ENCODE measurements around the gene RSU1.
"Not testable (repeated sequence)": the region's sequence is repeated elsewhere in the genome, so short reads cannot be mapped to it uniquely, and the experiment has no call there.

Gene RSU1

GRCh38 chr10:16773334-16773733 lies 43.9 kb downstream of the RSU1 start:
- H3K27ac ChIP-seq (ENCODE audit: low read depth, low read length) = no peak overlapping the region

GRCh38 chr10:16770670-16771069 lies 46.6 kb downstream of the RSU1 start:
- no peak overlapping the region for H3K9ac ChIP-seq (ENCODE audit: low read length in 5 of 5)
- no peak overlapping the region for H3K4me3 ChIP-seq (ENCODE audit: low read depth in 1 of 5, low read length in 5 of 5)
- no peak overlapping the region for H3K27ac ChIP-seq (ENCODE audit: low read depth, low read length)
- no peaks in the 10 kb centered on the region for H3K27me3 ChIP-seq (ENCODE audit: control insufficient read depth in 5 of 5, insufficient read depth in 4 of 5, low read length in 5 of 5)
- H3K9me3 ChIP-seq (ENCODE audit: control insufficient read depth in 5 of 5, low read length in 5 of 5) = no peaks in the 10 kb centered on the region
- H3K4me1 ChIP-seq (ENCODE audit: control insufficient read depth in 5 of 5, insufficient read depth in 5 of 5, low read length in 5 of 5) = peaks cover 0 to 22% (median 0%) of the 10 kb centered on the region in 5 donors
- H3K36me3 ChIP-seq (ENCODE audit: control insufficient read depth in 5 of 5, insufficient read depth in 5 of 5, low read length in 5 of 5) = no peaks in the 10 kb centered on the region

More at GRCh38 chr10:16773334-16773733, 43.9 kb downstream of the RSU1 start:
- no peaks in the 10 kb centered on the region for H3K27me3 ChIP-seq (ENCODE audit: control insufficient read depth in 5 of 5, insufficient read depth in 4 of 5, low read length in 5 of 5)
- H3K4me1 ChIP-seq (ENCODE audit: control insufficient read depth in 5 of 5, insufficient read depth in 5 of 5, low read length in 5 of 5) = peaks cover 0 to 39% (median 3%) of the 10 kb centered on the region in 5 donors
- no peak overlapping the region for H3K4me3 ChIP-seq (ENCODE audit: low read depth in 1 of 5, low read length in 5 of 5)
- H3K36me3 ChIP-seq (ENCODE audit: control insufficient read depth in 5 of 5, insufficient read depth in 5 of 5, low read length in 5 of 5) = peaks cover 0 to under 1% (median 0%) of the 10 kb centered on the region in 5 donors
- H3K9me3 ChIP-seq (ENCODE audit: control insufficient read depth in 5 of 5, low read length in 5 of 5) = no peaks in the 10 kb centered on the region
- no peak overlapping the region for H3K9ac ChIP-seq (ENCODE audit: low read length in 5 of 5)

- H3K36me3 ChIP-seq (ENCODE audit: control insufficient read depth in 5 of 5, insufficient read depth in 5 of 5, low read length in 5 of 5) = peaks cover 0 to under 1% (median 0%) of the 10 kb centered on the region in 5 donors
- H3K9me3 ChIP-seq (ENCODE audit: control insufficient read depth in 5 of 5, low read length in 5 of 5) = no peaks in the 10 kb centered on the region
- H3K27me3 ChIP-seq (ENCODE audit: control insufficient read depth in 5 of 5, insufficient read depth in 4 of 5, low read length in 5 of 5) = no peaks in the 10 kb centered on the region
- no peak overlapping the region for H3K9ac ChIP-seq (ENCODE audit: low read length in 5 of 5)
- H3K27ac ChIP-seq (ENCODE audit: low read depth, low read length) = no peak overlapping the region
- H3K4me1 ChIP-seq (ENCODE audit: control insufficient read depth in 5 of 5, insufficient read depth in 5 of 5, low read length in 5 of 5) = peaks cover 0 to 24% (median 0%) of the 10 kb centered on the region in 5 donors
- no peak overlapping the region for H3K4me3 ChIP-seq (ENCODE audit: low read depth in 1 of 5, low read length in 5 of 5)
Observed at GRCh38 chr10:16770141-16770540, 47.1 kb downstream of the RSU1 start.

GRCh38 chr10:16769331-16769730 lies 47.9 kb downstream of the RSU1 start:
- Histone ChIP-seq H3K9me3 (ENCODE audit: control insufficient read depth in 5 of 5, low read length in 5 of 5) (no peaks in the 10 kb centered on the region), H3K4me3 (ENCODE audit: low read depth in 1 of 5, low read length in 5 of 5) (no peak overlapping the region), H3K9ac (ENCODE audit: low read length in 5 of 5) (no peak overlapping the region), H3K36me3 (ENCODE audit: control insufficient read depth in 5 of 5, insufficient read depth in 5 of 5, low read length in 5 of 5) (peaks cover 0 to 3% (median 0%) of the 10 kb centered on the region in 5 donors), H3K27ac (ENCODE audit: low read depth, low read length) (no peak overlapping the region), H3K4me1 (ENCODE audit: control insufficient read depth in 5 of 5, insufficient read depth in 5 of 5, low read length in 5 of 5) (peaks cover 0 to 24% (median 0%) of the 10 kb centered on the region in 5 donors), H3K27me3 (ENCODE audit: control insufficient read depth in 5 of 5, insufficient read depth in 4 of 5, low read length in 5 of 5) (no peaks in the 10 kb centered on the region)

- no peaks in the 10 kb centered on the region for H3K9me3 ChIP-seq (ENCODE audit: control insufficient read depth in 5 of 5, low read length in 5 of 5)
- H3K4me1 ChIP-seq (ENCODE audit: control insufficient read depth in 5 of 5, insufficient read depth in 5 of 5, low read length in 5 of 5) = peaks cover 0 to 24% (median 0%) of the 10 kb centered on the region in 5 donors
- no peak overlapping the region for H3K9ac ChIP-seq (ENCODE audit: low read length in 5 of 5)
- H3K27ac ChIP-seq (ENCODE audit: low read depth, low read length) = no peak overlapping the region
- H3K27me3 ChIP-seq (ENCODE audit: control insufficient read depth in 5 of 5, insufficient read depth in 4 of 5, low read length in 5 of 5) = no peaks in the 10 kb centered on the region
- no peak overlapping the region for H3K4me3 ChIP-seq (ENCODE audit: low read depth in 1 of 5, low read length in 5 of 5)
- H3K36me3 ChIP-seq (ENCODE audit: control insufficient read depth in 5 of 5, insufficient read depth in 5 of 5, low read length in 5 of 5) = peaks cover 0 to 7% (median under 1%) of the 10 kb centered on the region in 5 donors
Observed at GRCh38 chr10:16768702-16769101, 48.5 kb downstream of the RSU1 start.

GRCh38 chr10:16765509-16766375 lies 51.5 kb downstream of the RSU1 start:
- H3K9me3 ChIP-seq (ENCODE audit: control insufficient read depth in 5 of 5, low read length in 5 of 5) = no peaks in the 10 kb centered on the region

GRCh38 chr10:16761300-16761699 lies 55.9 kb downstream of the RSU1 start:
- Histone ChIP-seq H3K27ac (ENCODE audit: low read depth, low read length) (no peak overlapping the region), H3K4me1 (ENCODE audit: control insufficient read depth in 5 of 5, insufficient read depth in 5 of 5, low read length in 5 of 5) (peaks cover 0 to 5% (median 0%) of the 10 kb centered on the region in 5 donors), H3K9ac (ENCODE audit: low read length in 5 of 5) (no peak overlapping the region), H3K9me3 (ENCODE audit: control insufficient read depth in 5 of 5, low read length in 5 of 5) (no peaks in the 10 kb centered on the region), H3K4me3 (ENCODE audit: low read depth in 1 of 5, low read length in 5 of 5) (no peak overlapping the region), H3K36me3 (ENCODE audit: control insufficient read depth in 5 of 5, insufficient read depth in 5 of 5, low read length in 5 of 5) (peaks cover 7 to 24% (median 18%) of the 10 kb centered on the region in 5 donors), H3K27me3 (ENCODE audit: control insufficient read depth in 5 of 5, insufficient read depth in 4 of 5, low read length in 5 of 5) (no peaks in the 10 kb centered on the region)

More at GRCh38 chr10:16765509-16766375, 51.5 kb downstream of the RSU1 start:
- Histone ChIP-seq H3K4me3 (ENCODE audit: low read depth in 1 of 5, low read length in 5 of 5) (no peak overlapping the region), H3K9ac (ENCODE audit: low read length in 5 of 5) (no peak overlapping the region), H3K27me3 (ENCODE audit: control insufficient read depth in 5 of 5, insufficient read depth in 4 of 5, low read length in 5 of 5) (no peaks in the 10 kb centered on the region), H3K27ac (ENCODE audit: low read depth, low read length) (no peak overlapping the region), H3K4me1 (ENCODE audit: control insufficient read depth in 5 of 5, insufficient read depth in 5 of 5, low read length in 5 of 5) (peaks cover 0 to 5% (median 0%) of the 10 kb centered on the region in 5 donors), H3K36me3 (ENCODE audit: control insufficient read depth in 5 of 5, insufficient read depth in 5 of 5, low read length in 5 of 5) (peaks cover 7 to 13% (median 9%) of the 10 kb centered on the region in 5 donors)

GRCh38 chr10:16756561-16757221 lies 60.5 kb downstream of the RSU1 start:
- no peaks in the 10 kb centered on the region for H3K27me3 ChIP-seq (ENCODE audit: control insufficient read depth in 5 of 5, insufficient read depth in 4 of 5, low read length in 5 of 5)
- H3K4me3 ChIP-seq (ENCODE audit: low read depth in 1 of 5, low read length in 5 of 5) = no peak overlapping the region
- no peaks in the 10 kb centered on the region for H3K9me3 ChIP-seq (ENCODE audit: control insufficient read depth in 5 of 5, low read length in 5 of 5)
- H3K4me1 ChIP-seq (ENCODE audit: control insufficient read depth in 5 of 5, insufficient read depth in 5 of 5, low read length in 5 of 5) = peaks cover 0 to 5% (median 0%) of the 10 kb centered on the region in 5 donors
- H3K27ac ChIP-seq (ENCODE audit: low read depth, low read length) = no peak overlapping the region
- no peak overlapping the region for H3K9ac ChIP-seq (ENCODE audit: low read length in 5 of 5)
- peaks cover 5 to 25% (median 17%) of the 10 kb centered on the region in 5 donors for H3K36me3 ChIP-seq (ENCODE audit: control insufficient read depth in 5 of 5, insufficient read depth in 5 of 5, low read length in 5 of 5)

- peaks cover 9 to 39% (median 26%) of the 10 kb centered on the region in 5 donors for H3K36me3 ChIP-seq (ENCODE audit: control insufficient read depth in 5 of 5, insufficient read depth in 5 of 5, low read length in 5 of 5)
- no peak overlapping the region for H3K4me3 ChIP-seq (ENCODE audit: low read depth in 1 of 5, low read length in 5 of 5)
Observed at GRCh38 chr10:16754765-16755164, 62.5 kb downstream of the RSU1 start.

GRCh38 chr10:16752849-16753248 lies 64.4 kb downstream of the RSU1 start:
- not testable (repeated sequence) for H3K4me3 ChIP-seq (ENCODE audit: low read depth in 1 of 5, low read length in 5 of 5); H3K27ac ChIP-seq (ENCODE audit: low read depth, low read length); H3K4me1 ChIP-seq (ENCODE audit: control insufficient read depth in 5 of 5, insufficient read depth in 5 of 5, low read length in 5 of 5); H3K27me3 ChIP-seq (ENCODE audit: control insufficient read depth in 5 of 5, insufficient read depth in 4 of 5, low read length in 5 of 5); H3K9me3 ChIP-seq (ENCODE audit: control insufficient read depth in 5 of 5, low read length in 5 of 5); H3K9ac ChIP-seq (ENCODE audit: low read length in 5 of 5)
- H3K36me3 ChIP-seq (ENCODE audit: control insufficient read depth in 5 of 5, insufficient read depth in 5 of 5, low read length in 5 of 5) = peaks cover 13 to 46% (median 31%) of the 10 kb centered on the region in 5 donors

More at GRCh38 chr10:16754765-16755164, 62.5 kb downstream of the RSU1 start:
- no peaks in the 10 kb centered on the region for H3K4me1 ChIP-seq (ENCODE audit: control insufficient read depth in 5 of 5, insufficient read depth in 5 of 5, low read length in 5 of 5)
- H3K9ac ChIP-seq (ENCODE audit: low read length in 5 of 5) = no peak overlapping the region
- H3K9me3 ChIP-seq (ENCODE audit: control insufficient read depth in 5 of 5, low read length in 5 of 5) = no peaks in the 10 kb centered on the region
- no peak overlapping the region for H3K27ac ChIP-seq (ENCODE audit: low read depth, low read length)
- no peaks in the 10 kb centered on the region for H3K27me3 ChIP-seq (ENCODE audit: control insufficient read depth in 5 of 5, insufficient read depth in 4 of 5, low read length in 5 of 5)
